Activated T-cell treated with anti-CD3 and anti-CD28 coated beads for 24 hours (primary cell): ENCODE measurements around the gene DCAF12.

Source experiments
- DNase-seq: peaks from one replicate; pipeline ENCODE4 v3.0.0-alpha.2; 2020; ENCODE audit warnings: low read depth

Gene DCAF12

GRCh38 chr9:34125681-34126206 is 754 bp downstream of the DCAF12 start:
- DNase-seq: no peak

DNA sequence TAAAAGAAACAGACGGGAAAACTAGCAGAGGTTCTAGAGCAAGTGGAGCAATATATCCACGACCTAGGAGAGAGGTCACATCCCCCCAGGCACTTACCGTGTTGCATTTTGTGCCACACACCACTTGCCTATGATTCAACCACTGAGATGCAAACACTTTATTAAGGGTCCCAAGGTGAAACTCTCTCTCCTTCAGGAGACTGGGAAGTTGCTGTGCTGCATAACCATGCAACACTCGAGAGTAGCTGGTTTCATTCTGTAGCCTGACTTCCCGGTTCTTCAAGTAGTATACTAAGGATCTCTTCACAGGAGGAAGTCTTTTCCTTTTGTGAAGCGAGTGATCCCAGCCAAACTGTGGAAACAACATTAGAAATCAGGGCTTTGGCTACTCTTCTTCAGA is 1.6 kb downstream of the DCAF12 start:
- DNase-seq: no peak

- DNase-seq: no peak
Observed at GRCh38 chr9:34124099-34124498, 2.4 kb downstream of the DCAF12 start.

DNA sequence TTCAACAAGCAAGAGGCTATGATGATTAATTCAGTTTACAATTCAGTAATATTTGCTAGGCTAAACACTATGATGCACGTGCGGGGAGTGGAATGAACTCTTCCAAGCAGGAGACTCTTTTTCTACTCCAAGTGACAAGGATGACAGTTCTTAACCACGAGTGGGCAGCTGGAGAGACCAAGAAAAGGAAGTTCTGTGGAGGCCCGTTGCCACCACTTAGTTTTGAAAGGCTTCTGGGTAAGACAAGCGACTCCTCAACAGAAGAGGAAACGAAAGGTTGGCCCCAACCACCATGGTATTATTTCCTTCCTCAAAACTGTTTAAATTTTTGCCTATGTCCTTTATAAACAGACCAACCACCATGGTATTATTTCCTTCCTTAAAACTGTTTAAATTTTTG is 2.8 kb downstream of the DCAF12 start:
- DNase-seq: no peak

DNA sequence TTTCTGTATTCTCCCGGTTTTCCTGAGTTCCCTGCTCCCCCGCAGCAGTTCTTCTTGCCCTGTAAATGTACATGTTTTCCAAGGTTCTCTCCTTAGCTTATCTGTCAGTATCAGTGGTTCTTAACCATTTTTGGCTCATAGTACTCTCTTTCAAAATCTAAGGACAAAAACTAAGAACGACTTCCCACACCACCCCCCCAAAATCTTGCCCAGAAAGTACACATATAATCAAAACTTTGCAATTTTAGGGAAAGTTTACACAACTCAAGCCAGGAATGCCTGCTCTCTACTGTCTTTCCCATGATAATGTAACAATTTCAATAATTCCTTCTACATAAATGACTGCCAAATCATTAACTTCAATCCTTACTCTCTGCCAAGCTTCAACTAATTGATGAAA is 4.5 kb downstream of the DCAF12 start:
- no peak for DNase-seq

DNA sequence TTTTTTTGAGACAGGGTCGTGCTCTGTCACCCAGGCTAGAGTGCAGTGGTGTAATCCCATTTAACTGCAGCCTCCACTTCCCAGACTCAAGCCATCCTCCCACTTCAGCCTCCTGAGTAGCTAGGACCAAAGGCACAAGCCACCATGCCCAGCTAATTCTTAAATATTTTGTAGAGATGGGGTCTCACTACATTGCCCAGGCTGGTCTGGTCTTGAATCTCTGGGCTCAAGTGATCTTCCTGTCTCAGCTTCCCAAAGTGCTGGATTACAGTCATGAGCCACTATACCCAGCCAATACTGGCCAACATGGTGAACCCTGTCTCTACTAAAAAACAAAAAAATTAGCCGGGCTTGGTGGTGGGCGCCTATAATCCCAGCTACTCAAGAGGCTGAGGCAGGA is 6.8 kb downstream of the DCAF12 start:
- DNase-seq: no peak

DNA sequence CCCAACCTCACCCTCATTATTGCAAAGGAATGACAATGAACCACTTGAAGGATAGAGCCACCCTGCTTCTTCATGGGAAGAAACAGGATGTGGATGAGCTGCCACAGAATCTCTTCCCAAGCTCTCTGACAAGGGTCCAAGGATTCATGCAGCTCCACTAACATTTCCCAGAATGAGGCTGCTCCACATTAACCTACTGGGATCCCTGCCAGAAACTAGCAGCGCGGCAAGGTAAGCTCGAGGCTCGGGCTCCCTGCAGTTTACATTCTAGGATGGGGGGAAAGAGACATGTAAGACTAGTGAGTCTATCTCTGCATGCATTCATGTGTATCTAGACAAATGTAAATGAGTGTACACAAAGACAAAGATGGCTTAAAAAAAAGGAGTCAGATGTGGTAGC is 12.1 kb downstream of the DCAF12 start:
- no peak for DNase-seq

DNA sequence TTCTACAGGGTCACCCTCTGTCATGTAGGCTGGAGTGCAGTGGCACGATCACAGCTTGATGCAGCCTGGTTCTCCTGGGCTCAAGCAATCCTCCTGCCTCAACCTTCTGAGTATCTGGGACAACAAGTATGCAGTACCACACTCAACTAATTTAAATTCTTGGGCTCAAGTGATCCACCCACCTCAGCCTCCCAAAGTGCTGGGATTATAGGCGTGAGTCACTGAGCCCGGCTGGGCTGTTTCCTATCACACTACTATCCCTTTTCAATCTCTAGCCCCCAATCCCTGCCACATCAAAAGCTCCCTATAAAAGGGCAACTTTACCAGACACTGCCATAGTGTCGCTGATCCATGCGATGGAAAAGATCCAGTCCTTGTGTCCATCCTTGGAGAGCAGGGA is 20.4 kb downstream of the DCAF12 start:
- no peak for DNase-seq

DNA sequence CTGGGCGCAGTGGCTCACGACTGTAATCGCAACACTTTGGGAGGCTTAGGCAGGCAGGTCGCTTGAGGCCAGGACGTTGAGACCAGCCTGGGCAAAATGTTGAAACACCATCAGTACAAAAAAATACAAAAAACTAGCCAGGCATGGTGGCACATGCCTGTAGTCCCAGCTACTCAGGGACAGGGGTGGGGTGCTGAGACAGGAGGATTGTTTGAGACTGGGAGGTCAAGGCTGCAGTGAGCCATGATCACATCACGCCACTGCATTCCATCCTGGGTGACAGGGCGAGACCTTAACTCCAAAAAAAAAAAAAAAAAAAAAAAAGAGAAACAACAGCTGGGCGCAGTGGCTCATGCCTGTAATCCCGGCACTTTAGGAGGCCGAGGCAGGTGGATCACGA is 23.7 kb downstream of the DCAF12 start:
- DNase-seq: no peak

DNA sequence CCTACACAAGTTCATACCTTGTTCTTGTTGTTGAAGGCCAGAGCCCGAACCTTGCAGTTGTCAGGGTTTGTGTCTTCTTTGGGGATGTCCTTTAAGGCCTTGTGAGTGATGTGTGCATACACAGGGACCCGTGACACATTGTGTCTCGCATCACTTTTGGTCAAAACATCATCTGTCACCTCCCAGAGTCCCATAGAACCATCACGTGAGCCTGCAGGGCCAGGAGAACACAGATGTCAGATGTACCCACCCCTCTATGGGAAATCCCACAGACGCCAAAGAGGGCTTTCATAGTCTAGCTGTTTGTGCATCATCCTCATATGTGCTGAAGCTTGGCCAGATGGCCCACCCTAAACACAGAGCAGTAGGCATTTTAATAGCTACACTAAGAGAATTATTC is 28.2 kb downstream of the DCAF12 start:
- DNase-seq: no peak

DNA sequence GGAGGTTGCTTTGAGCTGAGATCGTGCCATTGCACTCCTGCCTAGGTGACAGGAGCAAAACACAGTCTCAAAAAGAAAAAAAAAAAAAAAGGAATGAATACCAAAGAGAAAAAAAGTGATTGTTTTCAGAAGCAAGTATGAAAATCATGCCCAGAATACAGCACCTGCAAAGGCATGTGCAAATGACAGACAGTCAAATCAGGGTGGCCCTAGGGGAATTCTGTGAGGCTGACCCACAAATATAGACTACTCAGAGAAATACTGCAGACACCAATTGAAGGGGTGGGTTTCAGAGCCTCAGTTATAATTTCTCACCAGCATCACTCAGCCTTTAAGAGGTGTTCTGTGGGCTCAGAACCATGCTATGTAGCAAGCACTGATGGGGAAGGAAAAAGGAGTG is 28.6 kb downstream of the DCAF12 start:
- DNase-seq: no peak

DNA sequence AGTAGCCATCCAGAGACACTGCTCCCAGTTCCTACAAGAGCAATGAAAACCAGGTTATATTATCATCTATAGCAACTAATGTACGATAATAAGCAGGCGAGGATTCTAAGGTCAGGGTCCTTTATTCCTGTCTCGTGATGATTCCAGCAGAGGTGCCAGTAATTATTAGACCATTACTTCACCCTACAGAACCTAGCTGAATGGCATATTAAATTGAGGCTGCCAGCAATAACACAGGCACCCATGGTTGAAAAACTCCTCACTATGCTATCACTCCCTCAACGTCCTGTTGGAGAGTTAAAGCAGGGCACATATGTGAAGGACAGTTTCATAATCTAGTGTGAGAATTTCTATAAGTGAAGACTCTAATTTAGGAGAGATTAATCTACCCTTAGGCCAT is 29.7 kb downstream of the DCAF12 start:
- DNase-seq: no peak

DNA sequence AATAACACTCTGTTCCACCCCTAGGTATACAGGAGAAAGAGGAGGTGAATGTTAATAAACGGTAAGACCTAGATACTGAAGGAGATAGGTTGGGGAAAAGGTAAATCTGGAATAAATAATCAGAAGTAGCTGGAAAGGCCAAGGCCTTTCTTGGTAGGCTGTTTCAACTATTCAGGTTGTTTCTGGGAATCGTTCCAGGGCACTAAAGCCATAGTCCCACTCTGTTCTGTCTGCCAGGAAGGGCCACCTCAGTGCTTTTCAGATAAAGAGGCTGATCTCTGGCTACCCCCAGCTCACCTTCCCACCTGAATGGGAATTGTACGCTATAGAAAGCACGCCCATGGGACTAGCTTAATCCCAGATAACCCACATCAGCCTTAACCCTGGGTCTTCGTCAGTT is 32.9 kb downstream of the DCAF12 start:
- no peak for DNase-seq

DNA sequence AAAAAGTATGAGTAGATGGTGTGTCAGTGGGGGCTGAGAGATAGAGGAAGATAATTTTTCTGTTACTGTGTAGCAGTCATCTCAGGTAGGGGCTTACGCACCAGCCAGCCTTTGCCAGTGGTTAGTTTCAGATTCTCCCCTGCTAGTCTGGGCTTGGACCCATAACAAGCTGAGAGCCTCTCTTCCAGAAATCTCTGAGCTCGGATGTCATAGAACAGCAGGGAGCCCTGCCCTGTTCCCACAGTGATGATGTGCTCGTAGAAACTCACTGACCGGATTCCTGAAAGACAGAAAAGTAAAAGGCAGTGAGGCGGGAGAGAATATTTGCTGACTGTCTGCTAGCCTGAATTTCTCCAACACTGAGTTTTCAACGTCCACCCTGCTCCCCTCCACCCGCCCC is 37.2 kb downstream of the DCAF12 start:
- no peak for DNase-seq

DNA sequence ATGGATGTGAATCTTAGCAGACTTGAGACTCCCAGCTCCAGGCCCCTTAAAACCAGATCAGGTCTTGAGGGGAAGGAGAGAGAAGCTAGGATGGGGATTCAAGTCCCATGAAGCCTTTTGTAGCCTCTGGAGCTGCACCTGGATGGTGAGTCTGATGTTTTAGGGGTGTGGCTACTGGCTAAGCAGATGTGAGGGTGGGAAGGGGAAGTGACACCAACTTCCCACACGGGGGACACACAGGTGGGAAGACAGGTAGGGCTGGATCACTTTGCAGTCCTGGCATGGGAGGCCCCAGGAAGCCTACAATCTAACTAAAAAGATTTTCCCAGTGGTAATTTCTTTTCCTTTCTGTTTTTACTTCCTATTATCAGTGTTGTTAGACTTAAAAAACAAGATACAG is 39.1 kb downstream of the DCAF12 start:
- no peak for DNase-seq

- no peak for DNase-seq
Observed at GRCh38 chr9:34086864-34087263, 39.6 kb downstream of the DCAF12 start.

GRCh38 chr9:34085581-34086500 is 40.7 kb downstream of the DCAF12 start:
- DNase-seq: no peak

- DNase-seq: no peak
Observed at GRCh38 chr9:34084562-34084961, 41.9 kb downstream of the DCAF12 start.

GRCh38 chr9:34079181-34079580 is 47.3 kb downstream of the DCAF12 start:
- no peak for DNase-seq

DNA sequence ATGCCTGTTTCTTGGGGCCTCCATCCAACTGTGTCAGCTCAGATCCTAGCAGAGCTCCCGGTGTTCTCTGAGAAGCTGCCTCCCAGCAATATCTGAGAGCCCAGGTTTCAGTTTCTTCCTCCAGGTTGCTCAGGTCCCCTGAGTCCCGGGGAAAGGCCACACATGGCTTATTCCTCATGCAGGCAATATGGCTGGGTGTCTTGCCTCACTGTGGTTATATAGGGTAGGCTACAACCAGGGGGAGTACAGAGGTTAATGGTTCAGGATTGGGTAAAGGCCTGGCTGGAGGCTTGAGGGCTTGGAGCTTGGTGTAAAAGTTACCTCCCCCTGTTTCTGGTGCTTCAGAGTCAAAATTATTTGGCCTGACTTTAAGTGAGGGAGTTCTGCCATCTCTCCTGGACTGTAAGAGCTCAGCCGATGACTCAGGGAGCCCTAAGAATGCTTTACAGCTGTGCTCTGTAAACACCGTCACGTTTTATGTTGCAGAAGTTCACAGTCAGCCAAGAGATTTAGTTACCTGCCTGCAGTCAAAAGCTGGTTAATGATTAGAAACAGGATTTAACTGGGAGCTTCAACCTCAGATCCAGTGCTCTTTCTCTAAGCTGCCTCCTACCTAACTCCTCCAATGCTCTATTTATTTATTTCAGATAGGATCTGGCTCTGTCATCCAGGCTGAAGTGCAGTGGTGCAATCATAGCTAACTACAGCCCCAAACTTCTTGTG is 53.5 kb downstream of the DCAF12 start:
- no peak for DNase-seq

GRCh38 chr9:34072410-34072809 is 54.1 kb downstream of the DCAF12 start:
- no peak for DNase-seq

- no peak for DNase-seq
Observed at GRCh38 chr9:34070606-34071324, 55.7 kb downstream of the DCAF12 start.

DNA sequence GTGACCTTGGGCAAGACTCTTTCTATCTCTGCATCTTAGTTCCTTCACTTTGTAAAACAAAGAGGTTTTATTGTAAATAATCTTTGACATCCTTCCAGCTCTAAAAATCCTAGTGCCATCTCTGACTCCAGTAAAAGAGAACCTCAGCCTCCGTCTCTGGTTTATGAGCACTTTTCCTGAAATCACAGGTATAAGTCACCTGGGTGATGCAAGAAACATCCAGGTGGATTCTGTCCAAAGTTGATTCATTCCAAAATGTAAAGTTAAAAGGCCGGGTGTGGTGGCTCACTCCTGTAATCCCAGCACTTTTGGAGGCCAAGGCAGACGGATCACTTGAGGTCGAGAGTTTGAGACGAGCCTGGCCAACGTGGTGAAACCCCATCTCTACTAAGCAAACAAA is 56.7 kb downstream of the DCAF12 start:
- no peak for DNase-seq
